NCI-H146 treated with DMSO at 0.1 percent for 48 hours (cell line): ENCODE data around the gene COQ6.
"Not testable (repeated sequence)": the region's sequence is repeated elsewhere in the genome, so short reads cannot be mapped to it uniquely, and the experiment has no call there.

Experiments
- DNase-seq: peaks from one replicate; lab custom pipeline; 2025; ENCODE audit not compliant: unreplicated experiment; lab: John Stamatoyannopoulos, UW

The COQ6 gene

DNA sequence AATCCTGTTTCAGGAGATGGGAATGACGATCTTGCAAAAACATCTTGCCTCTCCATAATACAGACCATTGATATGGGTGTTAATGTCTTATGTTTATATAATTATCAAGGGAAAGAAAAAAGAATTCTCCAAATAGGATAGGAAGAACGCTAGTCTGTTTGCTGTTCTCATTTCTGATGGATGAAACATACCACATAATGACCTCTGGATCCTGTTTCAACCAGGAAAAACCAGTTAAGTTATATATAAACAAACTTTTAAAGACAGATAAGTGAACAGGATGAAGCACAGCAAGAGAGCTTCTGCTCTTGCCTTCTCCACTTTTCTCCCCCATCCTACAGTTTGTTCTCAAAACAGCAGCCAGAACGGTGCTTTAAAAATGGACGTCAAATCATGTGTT lies 27.8 kb downstream of the COQ6 start:
- no peak for DNase-seq

DNA sequence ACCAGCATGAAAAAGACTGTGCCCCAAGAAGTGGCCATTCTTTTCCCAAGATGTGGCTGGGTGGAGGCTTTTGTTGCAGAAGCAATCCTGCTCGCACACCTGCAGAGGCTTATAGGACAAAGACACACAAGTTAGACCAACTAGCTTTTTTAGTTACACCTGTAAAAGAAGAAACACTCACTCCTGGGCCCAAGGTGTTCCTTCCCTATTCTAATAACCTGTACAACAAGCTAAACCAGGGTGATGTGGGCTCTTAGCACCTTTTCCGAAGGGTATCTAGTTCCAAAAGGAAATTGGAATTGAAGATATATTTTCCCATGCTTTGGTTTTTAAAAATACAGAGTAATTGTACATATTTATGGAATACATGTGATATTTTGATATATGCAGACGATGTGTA lies 38.0 kb downstream of the COQ6 start:
- DNase-seq: no peak

DNA sequence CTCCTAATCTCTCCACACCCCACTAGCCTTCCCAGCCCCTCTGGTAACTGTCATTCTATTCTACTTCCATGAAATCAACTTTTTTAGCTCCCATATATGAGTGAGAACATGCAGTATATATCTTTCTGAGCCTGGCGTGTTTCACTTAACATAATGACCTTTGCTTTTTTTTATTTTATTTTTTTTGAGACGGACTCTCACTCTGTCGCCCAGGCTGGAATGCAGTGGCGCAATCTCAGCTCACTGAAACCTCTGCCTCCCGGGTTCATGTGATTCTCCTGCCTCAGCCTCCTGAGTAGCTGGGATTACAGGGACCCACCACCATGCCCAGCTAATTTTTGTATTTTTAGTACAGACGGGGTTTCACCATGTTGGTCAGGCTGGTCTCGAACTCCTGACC lies 38.6 kb downstream of the COQ6 start:
- DNase-seq: not testable (repeated sequence)

DNA sequence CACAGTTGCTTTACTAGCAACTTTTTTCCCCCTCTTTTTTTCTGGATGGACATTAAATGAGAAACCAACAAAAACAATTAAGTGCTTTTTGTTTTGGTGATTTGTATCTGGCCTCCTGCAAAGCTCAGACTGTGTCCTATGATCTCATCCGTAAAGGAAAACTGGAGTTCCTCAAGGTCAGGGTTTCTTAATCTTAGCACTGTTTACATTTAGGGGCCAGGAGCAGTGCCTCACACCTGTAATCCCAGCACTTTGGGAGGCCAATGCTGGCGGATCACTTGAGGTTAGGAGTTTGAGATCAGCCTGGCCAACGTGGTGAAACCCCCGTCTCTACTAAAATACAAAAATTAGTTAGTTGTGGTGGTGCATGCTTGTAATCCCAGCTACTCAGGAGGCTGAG lies 41.0 kb downstream of the COQ6 start:
- DNase-seq: no peak

DNA sequence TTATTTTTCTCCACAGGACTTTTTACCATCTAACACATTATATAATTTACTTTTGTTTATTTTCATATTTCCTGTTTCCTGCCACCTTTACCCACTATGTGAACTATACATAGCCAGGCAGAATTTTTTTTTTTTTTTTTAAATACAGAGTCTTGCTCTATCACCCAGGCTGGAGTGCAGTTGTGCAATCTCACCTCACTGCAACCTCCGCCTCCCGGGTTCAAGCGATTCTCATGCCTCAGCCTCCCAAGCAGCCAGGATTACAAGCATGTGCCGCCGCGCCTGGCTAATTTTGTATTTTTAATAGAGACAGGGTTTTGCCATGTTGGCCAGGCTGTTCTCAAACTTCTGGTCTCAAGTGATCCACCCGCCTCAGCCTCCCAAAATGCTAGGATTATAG lies 44.8 kb downstream of the COQ6 start:
- DNase-seq: not testable (repeated sequence)

DNA sequence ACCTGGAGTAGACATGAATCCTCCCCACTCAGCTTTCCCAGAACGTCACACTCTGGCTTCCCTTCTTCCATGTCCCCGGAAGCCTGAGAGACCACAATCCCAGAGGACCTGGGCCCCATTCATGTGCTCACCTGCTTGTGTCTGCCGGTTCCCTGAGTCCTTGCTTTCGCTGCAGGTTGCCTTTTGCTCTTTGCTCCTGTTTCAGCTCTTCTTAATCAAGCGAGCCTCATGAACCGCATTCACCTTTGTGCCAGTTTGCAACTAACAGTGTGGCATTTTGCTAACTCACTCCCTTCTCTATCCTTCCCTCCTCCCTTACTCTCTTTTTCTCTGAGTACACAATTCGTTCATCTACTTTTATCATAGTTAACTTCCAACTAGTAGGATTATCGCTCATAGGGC lies 45.9 kb downstream of the COQ6 start:
- DNase-seq: no peak

DNA sequence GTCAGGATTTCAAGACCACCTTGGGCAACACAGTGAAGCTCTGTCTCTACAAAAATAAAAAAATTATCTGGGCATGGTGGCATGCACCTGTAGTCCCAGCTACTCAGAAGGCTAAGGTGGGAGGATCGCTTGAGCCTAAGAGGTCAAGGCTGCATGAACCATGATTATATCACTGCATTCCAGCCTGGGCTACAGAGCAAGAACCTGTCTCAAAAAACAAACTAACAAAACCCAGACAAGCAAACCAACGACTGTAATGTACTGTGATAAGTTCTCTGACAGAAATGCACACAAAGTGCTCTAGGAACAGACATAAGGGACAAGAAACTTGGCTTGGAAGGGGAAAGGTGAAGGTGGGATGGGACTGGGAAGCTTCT lies 46.6 kb downstream of the COQ6 start:
- no peak for DNase-seq

DNA sequence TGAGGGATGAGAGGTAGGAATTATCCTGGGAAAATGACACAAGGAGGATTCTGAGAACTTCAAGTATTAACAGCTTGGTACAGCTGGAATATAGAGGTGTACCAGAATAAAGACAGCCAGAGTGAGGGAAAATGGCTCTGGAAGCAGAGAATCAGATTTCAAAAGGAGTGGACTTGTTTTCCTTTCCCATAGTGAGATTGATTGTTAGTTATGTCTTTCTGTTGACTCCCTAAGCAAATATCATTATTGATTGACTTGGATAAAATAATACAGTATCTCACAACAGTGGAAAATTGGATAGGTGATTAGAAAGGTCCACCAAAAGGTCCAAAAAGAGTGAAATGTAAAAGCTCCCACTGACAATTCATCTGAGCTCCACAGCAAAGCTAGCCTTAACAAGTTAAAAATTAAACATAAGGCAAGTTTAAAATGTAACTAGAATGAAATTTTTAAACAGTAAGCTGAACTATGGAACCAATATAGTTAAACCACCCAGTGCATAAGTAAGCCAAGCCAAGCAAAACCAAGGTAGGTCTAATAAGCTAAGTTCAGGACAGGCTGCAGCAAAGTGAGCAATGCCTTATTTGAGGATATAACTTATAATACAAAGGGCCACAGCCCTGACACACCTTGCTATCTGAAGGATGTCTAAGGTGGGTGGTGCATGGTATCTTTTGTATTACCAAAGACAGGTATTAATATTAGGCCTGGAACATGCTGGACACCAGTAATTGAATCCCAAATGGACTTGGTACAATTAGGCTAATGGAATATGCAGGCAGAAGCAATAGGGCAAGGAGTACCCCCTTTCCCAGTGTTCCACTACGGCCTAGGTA lies 47.2 kb downstream of the COQ6 start:
- DNase-seq: peak; percentile 38

DNA sequence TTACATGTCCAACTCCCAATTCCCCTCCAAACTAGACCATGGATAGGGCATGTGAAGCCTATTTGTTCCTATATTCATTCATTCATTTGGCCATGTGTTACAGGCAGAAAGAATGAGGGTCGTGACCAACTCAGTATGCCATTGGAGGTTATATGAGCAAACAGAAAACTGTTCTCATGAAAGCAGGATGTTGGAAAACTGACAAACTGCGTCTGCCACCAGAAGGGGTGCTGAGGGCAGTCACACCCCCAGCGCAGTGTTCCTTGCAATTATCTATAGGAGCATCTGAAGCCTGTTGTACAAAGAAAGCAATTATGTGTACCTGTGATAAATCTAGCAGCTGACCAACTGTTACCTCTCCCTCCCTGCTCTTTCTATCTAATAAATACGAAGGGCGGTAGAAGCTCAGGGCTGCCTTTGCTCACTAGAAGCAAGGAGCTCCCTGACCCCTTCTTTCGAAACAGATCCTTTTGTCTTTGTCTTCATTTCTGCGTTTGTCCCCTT lies 47.9 kb downstream of the COQ6 start:
- DNase-seq: peak; percentile 36

DNA sequence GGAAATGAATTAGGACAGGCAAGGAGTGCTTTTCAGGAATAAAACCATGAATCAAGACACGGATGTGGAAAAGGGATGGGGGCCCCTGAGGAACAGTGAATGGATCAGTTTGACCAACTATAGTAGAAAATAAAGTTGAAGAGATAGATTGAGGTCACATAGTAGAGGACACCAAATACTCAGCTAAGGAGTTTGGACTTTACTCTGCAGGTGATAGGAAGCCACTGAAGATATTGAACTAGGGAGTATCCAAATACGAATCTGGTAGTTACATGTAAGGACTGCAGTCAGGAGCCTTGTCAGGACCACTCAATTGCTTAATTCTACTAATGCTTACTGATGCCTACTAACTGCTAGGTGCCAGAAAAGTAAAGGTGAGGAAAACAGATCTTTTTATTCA lies 48.6 kb downstream of the COQ6 start:
- DNase-seq: no peak

DNA sequence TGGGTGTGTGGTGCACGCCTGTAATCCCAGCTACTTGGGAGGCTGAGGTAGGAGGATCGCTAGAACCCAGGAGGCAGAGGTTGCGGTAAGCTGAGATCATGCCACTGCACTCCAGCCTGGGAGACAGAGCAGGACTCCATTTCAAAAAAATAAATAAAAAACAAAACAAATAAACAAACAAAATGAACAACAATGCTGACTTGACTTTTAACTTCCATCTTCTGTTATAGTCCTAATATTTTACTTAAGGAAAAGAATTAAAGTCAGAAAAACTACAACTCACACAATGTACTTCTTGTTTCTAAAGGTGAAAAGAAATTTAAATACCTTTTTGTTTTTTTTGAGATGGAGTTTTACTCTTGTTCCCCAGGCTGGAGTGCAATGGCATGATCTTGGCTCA lies 55.6 kb downstream of the COQ6 start:
- DNase-seq: not testable (repeated sequence)

DNA sequence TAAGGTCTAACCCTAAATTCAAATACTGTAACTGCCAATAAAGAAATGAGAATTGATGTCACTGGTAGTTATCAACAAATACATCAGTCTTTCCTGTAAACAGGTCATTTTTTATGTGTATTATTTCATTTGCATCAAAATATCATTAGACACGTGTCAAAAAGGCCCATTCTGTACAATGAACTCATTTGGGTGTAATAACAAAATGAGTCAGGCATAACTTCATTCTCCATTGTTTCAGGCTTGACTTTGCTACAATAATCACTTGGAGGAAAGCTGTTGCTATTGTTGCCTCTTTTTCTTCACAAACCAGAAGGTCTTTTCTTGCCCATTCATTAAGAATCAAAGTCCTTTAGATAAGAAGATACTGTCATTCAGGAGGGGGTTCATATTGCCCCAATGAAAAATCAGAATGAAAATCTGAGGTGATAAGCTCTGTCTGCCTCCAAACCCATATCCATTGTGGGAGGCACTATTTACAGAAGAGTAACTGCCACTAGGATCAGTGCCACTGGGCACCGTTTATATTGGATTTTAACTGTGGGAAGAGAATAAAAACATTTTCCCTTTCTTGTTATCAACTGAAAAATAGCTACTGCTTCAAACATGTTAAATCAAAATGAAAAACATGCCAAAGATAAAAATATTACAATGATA lies 58.9 kb downstream of the COQ6 start:
- no peak for DNase-seq
